GF-D8 (cell line): Measurements from ENCODE around the gene DNAI2.

Source experiments
- DNase-seq: peaks from one replicate; lab custom pipeline; 2025; lab: John Stamatoyannopoulos, UW

Gene DNAI2

GRCh38 chr17:74305865-74306654, 32.0 kb downstream of the DNAI2 start:
- DNase-seq, result no peak

GRCh38 chr17:74307984-74308773, 34.1 kb downstream of the DNAI2 start:
- peak; percentile 62 for DNase-seq

- no peak for DNase-seq
These were observed 35.9 kb downstream of the DNAI2 start for GRCh38 chr17:74309902-74310301.

DNA sequence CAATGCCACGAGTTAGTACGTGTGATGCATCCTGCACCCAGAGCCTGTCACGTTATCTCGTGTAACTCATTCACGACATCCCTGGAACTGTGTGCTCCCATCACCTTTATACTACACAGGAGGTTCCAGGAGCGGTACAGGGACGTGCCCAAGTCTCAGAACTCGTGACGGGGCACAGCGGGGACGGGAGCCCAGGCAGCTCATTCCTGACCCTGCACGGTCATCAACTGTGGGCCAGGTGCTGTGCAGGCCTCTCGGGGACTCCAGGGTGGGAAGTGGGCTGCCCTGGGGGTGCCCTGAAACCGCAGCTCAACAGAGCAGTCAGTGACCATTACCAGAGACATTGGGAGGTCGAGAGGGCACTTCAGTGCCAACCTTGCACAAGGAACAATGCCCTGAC, 40.8 kb downstream of the DNAI2 start:
- no peak for DNase-seq

- DNase-seq, result no peak
These were observed 42.2 kb downstream of the DNAI2 start for GRCh38 chr17:74316220-74316619.

DNA sequence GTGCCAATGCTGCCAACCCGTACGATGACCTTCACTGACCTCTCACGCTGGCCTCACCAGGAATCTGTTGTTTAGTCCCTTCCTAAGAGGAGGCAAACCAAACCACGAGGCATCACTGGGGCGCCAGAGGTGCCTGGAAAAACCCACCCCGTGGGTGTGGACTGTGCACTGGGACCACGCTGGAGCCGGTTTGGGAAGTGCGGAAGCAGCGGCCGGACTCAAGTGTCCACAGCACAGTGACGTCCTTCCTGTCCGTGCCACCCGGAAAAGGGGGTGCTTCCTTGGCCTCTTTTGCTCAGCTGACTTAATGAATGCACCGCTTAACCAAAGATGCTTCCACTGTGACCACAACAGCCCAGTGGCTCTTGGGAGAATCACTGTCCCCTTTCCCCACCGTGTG, 43.0 kb downstream of the DNAI2 start:
- no peak for DNase-seq

DNA sequence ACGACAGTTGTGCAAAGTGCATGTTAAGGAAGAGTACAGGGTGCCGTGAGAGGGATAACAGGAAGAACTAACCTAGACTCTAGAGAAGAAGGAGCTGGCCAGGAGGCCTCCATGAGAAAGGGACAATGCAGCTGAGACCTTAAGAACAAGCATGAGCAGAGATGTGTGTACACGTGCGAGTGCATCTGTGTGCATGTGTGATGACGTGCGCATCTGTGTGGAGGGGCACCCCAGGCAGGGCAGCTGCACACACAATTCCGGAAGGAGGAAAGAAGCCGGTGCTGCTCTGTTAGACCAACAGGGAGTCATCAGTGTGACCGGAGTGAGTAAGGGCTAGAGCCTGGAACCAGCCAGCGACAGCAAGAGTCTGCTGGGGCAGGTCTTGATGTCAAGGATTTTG, 44.4 kb downstream of the DNAI2 start:
- no peak for DNase-seq

- DNase-seq, result no peak
These were observed 50.5 kb downstream of the DNAI2 start for GRCh38 chr17:74324521-74324920.

GRCh38 chr17:74325376-74325742, 51.3 kb downstream of the DNAI2 start:
- no peak for DNase-seq

DNA sequence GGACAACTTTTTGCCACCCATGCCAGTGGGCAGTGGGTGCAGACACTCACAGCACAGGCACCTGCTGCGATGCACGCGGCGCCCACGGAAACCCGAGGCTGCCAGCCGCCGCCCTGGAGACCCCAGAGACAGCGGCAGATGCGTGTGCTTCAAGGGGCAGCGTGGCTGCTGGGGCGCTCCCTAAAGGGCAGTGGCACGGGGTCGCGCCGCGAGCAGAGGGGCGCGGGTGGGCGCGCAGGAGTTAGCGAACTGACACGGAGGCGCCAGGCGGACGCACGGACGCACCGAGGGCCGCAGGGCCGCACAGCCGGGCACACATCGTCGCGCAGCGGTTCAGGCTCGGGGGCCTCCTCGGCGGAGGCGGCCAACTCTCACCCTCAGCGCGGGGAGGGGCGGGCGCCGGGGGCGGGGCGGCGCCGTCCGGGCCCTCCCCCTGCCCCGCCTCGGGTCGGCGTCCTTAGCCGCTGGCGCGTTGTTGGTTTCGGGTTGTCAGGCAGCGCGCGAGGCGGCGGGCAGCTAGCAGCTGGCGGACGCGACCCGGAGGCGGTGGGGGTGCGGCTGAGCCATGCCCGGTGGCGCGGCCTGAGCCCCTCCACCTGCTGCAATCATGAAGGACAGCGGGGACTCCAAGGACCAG, 51.8 kb downstream of the DNAI2 start, which contains the start of gene KIF19:
KIF19 (plus strand) TSS at position 484 of the 637 bp plus-strand sequence; CDS start at position 608, 124 bp downstream.
- no peak for DNase-seq

GRCh38 chr17:74326506-74326905, 52.5 kb downstream of the DNAI2 start:
- DNase-seq, result no peak

GRCh38 chr17:74328487-74328886, 54.5 kb downstream of the DNAI2 start:
- DNase-seq, result no peak

DNA sequence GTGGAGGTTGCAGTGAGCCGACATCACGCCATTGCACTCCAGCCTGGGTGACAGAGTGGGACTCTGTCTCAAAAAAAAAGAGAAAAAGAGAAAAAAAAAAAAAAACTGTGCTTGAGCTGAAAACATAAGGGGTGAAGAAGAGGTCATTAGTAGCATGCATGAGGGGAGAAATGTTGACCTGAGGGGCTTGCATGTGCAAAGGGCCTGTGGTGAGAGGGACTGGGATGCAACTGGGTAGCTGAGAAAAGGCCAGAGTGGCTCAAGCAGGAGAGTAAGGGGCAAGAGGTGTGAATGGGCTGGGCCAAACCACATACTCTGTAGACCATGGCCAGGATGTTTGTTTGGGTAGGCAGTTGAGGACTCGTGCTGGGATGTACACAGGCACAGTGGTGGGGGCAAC, 55.3 kb downstream of the DNAI2 start:
- DNase-seq, result no peak

DNA sequence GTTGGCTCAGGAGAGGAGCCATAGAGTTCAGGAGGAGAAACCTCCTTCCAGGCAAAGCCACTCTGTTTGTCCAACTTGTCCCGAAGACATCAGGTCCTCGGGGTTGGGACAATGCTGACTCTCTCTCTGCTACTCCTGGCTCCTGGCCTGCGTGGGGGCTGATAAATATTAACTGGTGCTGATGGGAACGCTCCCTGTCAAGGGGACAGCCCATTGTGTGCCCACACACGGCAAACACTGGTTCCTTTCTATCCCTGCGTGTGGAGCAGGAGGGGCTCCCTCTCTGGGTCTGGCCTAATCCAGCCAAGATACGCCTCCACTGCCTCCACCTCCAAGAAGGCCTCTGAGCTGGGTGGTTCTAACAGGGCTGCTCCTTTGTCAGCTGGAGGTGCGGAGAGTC, 56.4 kb downstream of the DNAI2 start:
- DNase-seq, result no peak

DNA sequence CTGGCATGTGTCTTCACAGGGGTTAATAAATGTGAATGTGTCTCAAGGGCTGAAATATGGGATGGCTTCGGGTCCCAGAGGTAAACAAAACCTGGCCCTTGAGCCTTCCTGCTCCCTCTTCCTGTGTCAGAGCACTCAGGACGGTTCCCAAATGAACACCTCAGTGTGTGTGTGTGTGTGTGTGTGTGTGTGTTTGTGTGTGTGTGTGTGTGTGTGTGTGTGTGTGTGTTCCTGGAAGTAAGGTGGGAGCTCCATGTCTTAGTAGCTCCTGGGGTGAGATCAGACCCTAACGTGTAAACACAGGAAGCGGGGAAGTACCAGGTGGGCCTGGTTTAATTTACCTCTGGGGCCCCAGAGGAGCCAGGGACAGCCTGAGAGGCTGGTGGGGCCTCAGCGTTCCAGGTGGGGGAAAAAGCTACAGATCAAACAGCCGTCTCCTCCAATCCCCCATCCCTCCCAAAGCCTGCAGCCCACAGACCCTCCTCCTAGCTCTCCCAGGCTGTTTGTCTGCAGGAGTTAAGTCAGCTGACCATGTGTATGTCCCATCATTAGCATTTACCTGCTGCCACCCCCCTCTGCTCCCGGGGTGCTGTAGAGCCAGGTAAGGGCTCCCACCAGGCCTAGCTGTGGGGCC, 58.1 kb downstream of the DNAI2 start:
- DNase-seq, result no peak

DNA sequence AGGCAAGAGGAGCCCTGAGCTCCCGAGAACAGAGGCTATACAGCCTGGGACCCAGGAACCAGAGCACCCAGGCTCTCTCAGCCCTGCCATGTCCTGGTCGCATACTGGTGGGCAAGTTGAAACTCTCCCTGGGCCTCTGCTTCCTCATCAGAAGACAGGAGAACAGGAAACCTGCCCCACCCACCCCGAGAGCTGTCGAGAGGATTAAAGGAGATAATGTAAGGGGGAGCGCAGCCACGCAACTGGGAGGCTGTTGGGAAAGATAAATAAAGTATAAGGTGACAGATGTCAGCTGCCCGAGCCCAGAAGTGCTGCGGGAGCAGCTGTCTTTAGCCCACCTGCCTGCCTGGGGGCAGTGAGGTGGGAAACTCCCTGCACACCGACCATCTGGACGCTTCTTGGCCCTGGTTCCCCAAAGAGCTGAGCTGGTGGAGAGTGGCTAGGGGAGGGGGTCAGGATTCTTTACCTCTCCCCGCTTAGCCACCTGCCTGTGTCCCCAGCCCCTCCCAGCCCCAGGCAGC, 58.8 kb downstream of the DNAI2 start:
- no peak for DNase-seq

DNA sequence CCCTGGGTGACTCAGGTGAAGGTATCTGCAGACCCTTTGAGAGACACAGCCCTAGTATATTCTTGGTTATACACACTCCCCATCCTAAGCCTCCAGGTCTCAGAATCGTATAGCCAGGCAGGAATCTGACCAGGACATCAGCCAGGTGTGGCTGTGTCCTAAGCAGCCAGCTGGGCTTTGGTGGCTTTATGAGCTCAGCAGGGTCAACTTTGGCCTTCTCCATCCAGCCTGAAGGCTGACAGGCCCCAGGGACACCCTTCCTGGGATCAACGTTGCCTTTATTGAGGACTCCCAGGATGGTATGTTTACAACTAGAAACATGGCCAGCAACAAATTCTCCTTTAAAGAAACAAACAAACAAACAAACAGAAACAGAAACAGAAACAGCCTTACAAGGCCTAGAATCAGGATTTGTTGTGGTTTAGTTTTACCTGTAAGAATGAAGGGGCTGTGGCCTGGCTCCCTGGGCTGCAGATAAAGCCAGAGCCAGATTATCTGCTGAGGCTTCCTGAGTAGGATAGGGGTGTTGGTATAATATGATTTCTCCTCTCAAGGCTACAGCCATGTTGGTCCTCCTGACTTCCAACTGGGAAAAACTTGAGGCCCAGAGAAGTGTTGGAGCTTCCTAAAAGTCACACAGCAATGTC, 60.5 kb downstream of the DNAI2 start:
- no peak for DNase-seq

DNA sequence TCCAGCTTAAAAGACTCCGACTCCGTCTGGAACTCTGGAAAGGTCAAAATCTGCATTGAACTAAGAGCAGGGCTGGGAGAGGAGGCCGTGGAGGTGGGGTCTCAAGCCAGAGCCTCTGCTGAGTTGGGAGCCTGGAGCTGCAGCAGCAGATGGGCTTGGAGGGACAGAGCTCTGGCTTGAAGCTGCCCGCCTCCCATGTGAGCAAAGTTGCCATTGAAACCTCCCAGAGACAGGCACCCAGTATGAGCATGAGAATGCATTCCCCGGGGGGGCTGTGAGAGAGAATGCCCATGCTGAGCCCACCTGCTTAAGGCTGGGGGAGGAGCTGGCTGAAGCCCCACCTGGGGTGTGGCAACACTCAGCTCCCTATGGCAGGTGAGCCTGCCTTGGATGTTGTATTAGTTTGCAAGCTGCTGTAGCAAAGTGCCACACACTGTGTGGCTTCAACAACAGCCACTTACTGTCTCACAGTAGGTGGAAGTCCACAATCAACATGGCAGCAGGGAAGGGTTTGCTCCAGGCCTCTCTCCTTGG, 61.6 kb downstream of the DNAI2 start:
- DNase-seq, result no peak

DNA sequence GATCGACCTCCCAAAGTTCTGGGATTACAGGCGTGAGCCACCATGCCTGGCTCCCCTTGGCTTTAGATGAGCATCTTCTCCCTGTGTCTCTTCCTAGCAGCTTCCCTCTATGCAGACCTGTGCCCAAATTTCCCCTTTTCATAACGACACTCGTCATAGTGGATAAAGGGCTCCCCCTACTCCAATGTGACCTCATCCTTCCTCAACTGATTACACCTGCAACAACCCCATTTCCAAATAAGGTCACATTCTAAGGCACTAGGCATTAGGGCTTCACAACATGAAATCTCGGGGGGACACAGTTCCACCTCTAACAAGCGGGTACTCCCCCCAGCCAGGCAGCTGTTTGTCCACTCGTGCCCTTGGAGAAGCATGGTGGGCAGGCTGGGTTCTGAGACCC, 62.3 kb downstream of the DNAI2 start:
- DNase-seq, result no peak

DNA sequence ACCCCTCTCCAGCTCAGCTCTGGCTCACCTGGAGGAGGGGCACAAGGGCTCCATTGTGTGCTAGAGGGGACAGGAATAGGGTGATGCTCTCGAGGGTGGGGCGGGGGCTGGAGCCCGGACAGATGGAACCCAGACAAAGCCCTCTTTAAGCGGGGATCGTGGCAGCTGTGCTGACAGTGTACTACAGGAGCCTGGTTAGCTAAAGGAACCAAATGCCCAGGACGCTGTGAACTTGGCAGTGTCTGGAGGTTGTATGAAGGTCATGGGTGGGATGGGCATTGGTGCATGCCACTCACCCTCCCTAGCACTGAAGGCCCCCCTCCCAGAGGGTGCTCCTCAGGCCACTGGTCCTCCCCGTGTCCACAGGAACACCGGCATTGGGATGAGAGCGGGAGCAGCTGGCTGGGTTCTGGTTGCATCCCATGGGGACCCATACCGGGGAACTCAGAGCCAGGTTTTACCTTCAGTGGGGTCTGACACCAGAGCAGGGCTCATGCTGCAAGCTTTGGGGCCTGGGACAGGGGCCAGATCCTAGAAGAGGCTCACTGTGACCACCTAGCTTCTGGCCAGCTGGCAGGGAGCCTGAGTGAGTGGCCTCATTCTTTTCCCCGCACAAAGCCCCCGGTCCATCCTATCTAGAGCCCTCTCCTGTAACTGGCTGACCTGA, 63.9 kb downstream of the DNAI2 start:
- no peak for DNase-seq
